HG03354 (cell line): ENCODE measurements around the gene MROH9.
A peak's percentile ranks its signal among the peaks of the same experiment; 100 is the strongest.

Experiments
- ATAC-seq: cut with Tn5 transposase; IDR thresholded peaks from one replicate; pipeline ENCODE4 v1.9.1; 2021; ENCODE audit warnings: mild to moderate bottlenecking; ENCODE audit not compliant: unreplicated experiment, poor library complexity, severe bottlenecking

The MROH9 gene

GRCh38 chr1:170964506-170964905 lies 29.2 kb downstream of the MROH9 start:
- ATAC-seq: no peak

- ATAC-seq: peak; percentile 74
Observed at GRCh38 chr1:170967042-170967910, 31.9 kb downstream of the MROH9 start.

GRCh38 chr1:170970256-170970655 lies 34.9 kb downstream of the MROH9 start:
- ATAC-seq: no peak

- no peak for ATAC-seq
Observed at GRCh38 chr1:170978371-170978910, 43.1 kb downstream of the MROH9 start.

- no peak for ATAC-seq
Observed at GRCh38 chr1:170985406-170985805, 50.1 kb downstream of the MROH9 start.

- ATAC-seq: no peak
Observed at GRCh38 chr1:170986901-170987300, 51.6 kb downstream of the MROH9 start.

- ATAC-seq: no peak
Observed at GRCh38 chr1:170987424-170987823, 52.1 kb downstream of the MROH9 start.

- no peak for ATAC-seq
Observed at GRCh38 chr1:170993151-170993550, 57.8 kb downstream of the MROH9 start.

GRCh38 chr1:170993717-170994116 lies 58.4 kb downstream of the MROH9 start:
- ATAC-seq: no peak

GRCh38 chr1:171014880-171015279 lies 79.5 kb downstream of the MROH9 start:
- no peak for ATAC-seq

GRCh38 chr1:171017426-171017825 lies 82.1 kb downstream of the MROH9 start:
- ATAC-seq: no peak

GRCh38 chr1:171019971-171020370 lies 84.6 kb downstream of the MROH9 start:
- no peak for ATAC-seq

- ATAC-seq: no peak
Observed at GRCh38 chr1:171032822-171033702, 97.7 kb downstream of the MROH9 start.

GRCh38 chr1:171037626-171038025 lies 102.3 kb downstream of the MROH9 start:
- no peak for ATAC-seq

GRCh38 chr1:171038284-171038683 lies 103.0 kb downstream of the MROH9 start:
- ATAC-seq: no peak

GRCh38 chr1:171048014-171048413 lies 112.7 kb downstream of the MROH9 start:
- no peak for ATAC-seq

- ATAC-seq: no peak
Observed at GRCh38 chr1:171052977-171053376, 117.6 kb downstream of the MROH9 start.

- ATAC-seq: no peak
Observed at GRCh38 chr1:171055966-171056643, 120.8 kb downstream of the MROH9 start.

- no peak for ATAC-seq
Observed at GRCh38 chr1:171061425-171062143, 126.2 kb downstream of the MROH9 start.
